Mucosa of gallbladder (tissue), 1 donor: Measurements from ENCODE around the gene APLP2. TPM values are rescaled to one million over a fixed set of nuclear protein-coding genes. Genes with fewer than 3 reads are reported as not detected.
"Not testable (repeated sequence)": the region's sequence is repeated elsewhere in the genome, so short reads cannot be mapped to it uniquely, and the experiment has no call there.

Experiments
- DNase-seq: peaks from one replicate; pipeline ENCODE4 v3.0.0-alpha.2; 2020; ENCODE audit warnings: low spot score
- total RNA-seq: library from RNA; stranded (reverse); gene quantifications from one replicate; pipeline ENCODE4 v1.2.1, GENCODE V29; 2021
- donor health status: DM: no; HTN: no; CAD: no.

Gene APLP2
- total RNA-seq, 1 donor from 2014 or later: 502 TPM

- DNase-seq: not testable (repeated sequence)
Measured at GRCh38 chr11:130091169-130091568, 21.5 kb downstream of the APLP2 start.

GRCh38 chr11:130092661-130093060 is 23.0 kb downstream of the APLP2 start:
- DNase-seq: no peak

GRCh38 chr11:130094614-130095013 is 24.9 kb downstream of the APLP2 start:
- no peak for DNase-seq

- no peak for DNase-seq
Measured at GRCh38 chr11:130095326-130095725, 25.6 kb downstream of the APLP2 start.

GRCh38 chr11:130096042-130096441 is 26.3 kb downstream of the APLP2 start:
- no peak for DNase-seq

GRCh38 chr11:130096823-130097222 is 27.1 kb downstream of the APLP2 start:
- no peak for DNase-seq

- no peak for DNase-seq
Measured at GRCh38 chr11:130097285-130097684, 27.6 kb downstream of the APLP2 start.

- no peak for DNase-seq
Measured at GRCh38 chr11:130099356-130099755, 29.7 kb downstream of the APLP2 start.

- no peak for DNase-seq
Measured at GRCh38 chr11:130100381-130101095, 30.8 kb downstream of the APLP2 start.

- no peak for DNase-seq
Measured at GRCh38 chr11:130101661-130102060, 32.0 kb downstream of the APLP2 start.

- no peak for DNase-seq
Measured at GRCh38 chr11:130102301-130103249, 32.9 kb downstream of the APLP2 start.

- no peak for DNase-seq
Measured at GRCh38 chr11:130103296-130103814, 33.7 kb downstream of the APLP2 start.

GRCh38 chr11:130106381-130106780 is 36.7 kb downstream of the APLP2 start:
- DNase-seq: no peak

- not testable (repeated sequence) for DNase-seq
Measured at GRCh38 chr11:130108671-130109070, 39.0 kb downstream of the APLP2 start.

GRCh38 chr11:130109386-130109785 is 39.7 kb downstream of the APLP2 start:
- DNase-seq: no peak

GRCh38 chr11:130110339-130111108 is 40.8 kb downstream of the APLP2 start:
- no peak for DNase-seq

GRCh38 chr11:130112071-130112830 is 42.6 kb downstream of the APLP2 start:
- no peak for DNase-seq

- no peak for DNase-seq
Measured at GRCh38 chr11:130114281-130114680, 44.6 kb downstream of the APLP2 start.

- DNase-seq: no peak
Measured at GRCh38 chr11:130114726-130115125, 45.0 kb downstream of the APLP2 start.

- DNase-seq: peak; percentile 40
Measured at GRCh38 chr11:130115218-130115617, 45.5 kb downstream of the APLP2 start.

- DNase-seq: no peak
Measured at GRCh38 chr11:130118165-130118564, 48.5 kb downstream of the APLP2 start.
